GM12801 (cell line): Measurements from ENCODE around the gene APOH.

ENCODE experiments used
- TF ChIP-seq, protein P1 (sequence below): IDR thresholded peaks from one replicate; pipeline ENCODE4 v1.5.1; 2011; ENCODE audit warnings: control low read depth; ENCODE audit not compliant: insufficient read length; ENCODE audit errors: extremely low read depth

APOH gene

DNA sequence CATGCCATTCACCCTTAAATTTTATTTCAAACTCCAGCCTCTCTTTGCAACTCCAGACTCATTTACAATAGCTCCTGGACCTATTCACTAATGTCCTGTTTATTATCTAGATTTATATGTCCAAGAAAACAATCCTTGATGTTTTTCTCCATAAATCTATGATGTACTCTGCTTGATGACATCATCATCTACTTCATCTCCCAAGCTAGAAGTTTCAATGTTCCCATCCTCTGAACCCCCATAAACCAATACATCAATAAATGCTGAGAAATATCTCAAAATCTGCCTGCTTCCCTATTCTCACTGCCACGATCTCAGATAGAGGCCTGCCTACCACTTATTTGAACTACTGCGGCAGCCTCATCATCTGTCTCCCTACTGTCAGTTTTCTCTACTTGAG, 41.5 kb downstream of the APOH start:
- TF ChIP-seq, protein P1, sequence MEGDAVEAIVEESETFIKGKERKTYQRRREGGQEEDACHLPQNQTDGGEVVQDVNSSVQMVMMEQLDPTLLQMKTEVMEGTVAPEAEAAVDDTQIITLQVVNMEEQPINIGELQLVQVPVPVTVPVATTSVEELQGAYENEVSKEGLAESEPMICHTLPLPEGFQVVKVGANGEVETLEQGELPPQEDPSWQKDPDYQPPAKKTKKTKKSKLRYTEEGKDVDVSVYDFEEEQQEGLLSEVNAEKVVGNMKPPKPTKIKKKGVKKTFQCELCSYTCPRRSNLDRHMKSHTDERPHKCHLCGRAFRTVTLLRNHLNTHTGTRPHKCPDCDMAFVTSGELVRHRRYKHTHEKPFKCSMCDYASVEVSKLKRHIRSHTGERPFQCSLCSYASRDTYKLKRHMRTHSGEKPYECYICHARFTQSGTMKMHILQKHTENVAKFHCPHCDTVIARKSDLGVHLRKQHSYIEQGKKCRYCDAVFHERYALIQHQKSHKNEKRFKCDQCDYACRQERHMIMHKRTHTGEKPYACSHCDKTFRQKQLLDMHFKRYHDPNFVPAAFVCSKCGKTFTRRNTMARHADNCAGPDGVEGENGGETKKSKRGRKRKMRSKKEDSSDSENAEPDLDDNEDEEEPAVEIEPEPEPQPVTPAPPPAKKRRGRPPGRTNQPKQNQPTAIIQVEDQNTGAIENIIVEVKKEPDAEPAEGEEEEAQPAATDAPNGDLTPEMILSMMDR = no peak

DNA sequence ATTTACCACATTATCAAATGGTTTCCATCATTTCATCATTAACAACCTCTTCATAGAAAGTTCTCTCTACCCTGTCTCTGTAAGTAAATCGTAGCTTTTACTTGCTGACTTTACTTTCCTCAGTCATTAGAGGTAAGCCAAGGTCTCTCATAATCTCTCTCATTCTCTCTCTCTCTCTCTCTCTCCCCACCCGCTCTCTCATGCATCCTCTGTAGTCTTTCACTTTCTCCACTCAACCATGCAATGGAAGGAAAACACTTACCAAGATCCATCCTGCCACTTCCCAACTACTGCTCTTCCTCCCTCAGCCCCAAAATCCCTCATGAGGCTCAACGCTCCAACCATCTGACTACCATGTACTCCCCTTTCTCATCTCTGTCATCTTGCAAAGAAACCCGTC, 43.4 kb downstream of the APOH start:
- TF ChIP-seq, protein P1 = no peak

DNA sequence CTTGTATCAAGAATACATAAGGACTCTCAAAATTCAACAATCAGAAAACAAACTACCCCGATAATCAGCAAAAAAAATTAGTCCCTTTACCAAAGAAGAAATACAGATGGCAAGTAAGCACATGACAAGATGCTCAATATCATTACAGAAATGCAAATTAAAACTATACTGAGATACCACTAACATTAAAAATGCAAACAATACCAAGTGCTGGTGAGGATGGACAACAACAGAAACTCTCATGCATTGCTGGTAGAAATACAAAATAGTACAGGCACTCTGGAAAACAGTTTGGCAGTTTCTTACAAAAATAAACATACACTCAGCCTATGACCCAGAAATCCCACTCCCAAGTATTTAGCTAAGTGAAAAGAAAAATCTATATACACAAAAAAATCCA, 44.8 kb downstream of the APOH start:
- TF ChIP-seq, protein P1 = no peak

DNA sequence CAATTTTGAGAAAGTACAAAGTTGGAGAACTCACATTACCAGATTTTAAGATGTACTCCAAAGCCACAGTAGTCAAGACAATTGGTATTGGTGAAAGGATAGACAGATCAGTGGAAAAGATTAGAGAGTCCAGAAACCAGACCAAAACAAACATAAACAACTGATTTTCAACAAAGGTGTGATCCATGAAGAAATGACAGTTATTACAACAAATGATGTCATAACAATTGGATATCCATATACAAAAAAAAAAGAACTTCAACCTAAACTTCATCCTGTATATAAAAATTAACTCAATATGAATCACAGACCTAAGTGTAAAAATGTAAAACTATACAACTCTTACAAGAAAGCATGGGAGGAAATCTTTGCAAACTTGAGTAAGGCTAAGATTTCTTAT, 45.7 kb downstream of the APOH start:
- TF ChIP-seq, protein P1 = no peak

DNA sequence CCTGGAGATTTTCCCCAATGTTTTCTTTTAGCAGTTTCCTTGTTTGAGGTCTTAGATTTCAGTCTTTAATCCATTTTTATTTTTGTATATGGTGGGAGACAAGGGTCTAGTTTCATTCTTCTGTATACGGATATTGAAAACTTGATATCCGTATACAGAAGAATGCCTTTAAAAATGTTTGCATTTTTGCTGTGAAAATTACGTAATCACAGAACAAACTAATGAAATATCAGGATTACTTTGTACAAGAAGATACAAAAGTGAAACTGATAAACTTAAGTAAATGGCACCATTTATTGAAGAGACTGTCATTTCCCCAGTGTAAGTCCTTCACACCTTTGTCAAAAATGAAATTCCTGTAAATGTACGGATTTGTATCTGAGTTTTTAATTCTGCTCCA, 50.6 kb downstream of the APOH start:
- TF ChIP-seq, protein P1 = no peak

DNA sequence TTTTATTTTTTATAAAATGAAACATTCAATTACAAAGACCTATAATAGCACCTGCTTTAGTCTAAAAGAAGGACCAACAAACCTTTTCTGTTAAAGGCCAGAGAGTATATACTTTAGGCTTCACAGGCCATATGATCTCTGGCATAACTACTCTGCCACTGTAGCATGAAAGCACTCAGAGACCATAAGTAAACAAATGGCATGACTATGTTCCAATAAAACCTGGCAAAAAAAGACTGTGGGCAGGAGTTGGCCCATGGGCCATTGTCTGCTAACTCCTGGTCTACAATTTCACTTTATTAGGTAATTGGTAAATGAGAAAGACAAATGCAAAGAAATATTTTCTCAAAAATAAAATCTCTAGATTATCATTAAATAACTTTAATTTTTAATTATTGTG, 52.2 kb downstream of the APOH start:
- TF ChIP-seq, protein P1 = no peak

DNA sequence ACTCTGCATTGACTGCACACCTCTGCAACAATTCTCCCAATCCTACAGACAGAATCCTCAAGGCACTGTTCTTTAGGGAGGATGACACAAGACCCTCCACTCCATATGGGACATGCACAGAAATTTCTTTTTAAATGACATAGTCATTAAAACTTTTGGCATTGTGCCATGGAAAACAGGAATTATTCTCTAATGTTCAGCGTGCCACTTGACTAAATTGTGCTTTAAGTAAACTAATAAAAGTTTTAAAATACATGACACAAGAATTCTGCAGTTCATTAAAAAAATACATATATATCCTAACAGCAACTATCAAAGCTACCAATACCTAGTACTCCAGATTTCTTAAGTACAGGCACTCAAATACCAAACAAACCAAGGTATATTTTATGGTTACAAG, 53.3 kb downstream of the APOH start:
- TF ChIP-seq, protein P1 = no peak

DNA sequence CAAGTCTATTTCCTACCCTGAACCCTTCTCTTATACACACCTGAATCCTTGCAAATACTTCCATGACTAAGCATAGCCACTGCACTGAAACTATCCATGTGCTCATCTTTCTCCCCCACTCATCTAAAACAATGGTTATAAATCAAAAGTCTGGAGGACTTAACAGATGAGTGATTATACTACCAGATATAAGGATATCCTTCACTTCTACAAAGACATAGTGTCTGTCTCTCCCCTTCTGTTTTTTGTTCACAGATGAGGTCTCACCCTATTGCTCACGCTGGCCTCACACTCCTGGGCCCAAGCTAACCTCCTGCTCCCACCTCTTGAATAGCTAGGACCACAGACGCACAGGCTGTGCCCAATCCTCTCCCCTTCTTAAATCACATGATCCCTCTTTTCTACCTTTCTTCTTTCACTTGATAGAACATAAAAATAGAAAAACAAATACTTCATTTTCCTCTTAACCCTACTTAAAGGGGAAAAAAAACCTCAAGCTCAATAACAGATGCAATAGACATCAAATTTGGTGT, 56.5 kb downstream of the APOH start:
- TF ChIP-seq, protein P1 = no peak
